Measurements from ENCODE around the gene JMJD7.

- TF ChIP-seq CTCF (conservative IDR thresholded peaks at IDR 0.05; ENCODE audit: low read length) (no peak), EZH2phosphoT487 (IDR thresholded peaks at IDR 0.05; ENCODE audit: borderline replicate concordance) (no peak)
These were observed 2.2 kb downstream of the JMJD7 start for GRCh38 chr15:41829959-41830646.

Measured in Loucy (cell line).